Adrenal gland (tissue), 12 donors: ENCODE measurements around the gene CAMKMT. TPM values are rescaled to one million over a fixed set of nuclear protein-coding genes. Genes with fewer than 3 reads are reported as not detected.

Experiments used
- DNase-seq, 7 donors: peaks; one replicate each; pipeline ENCODE4 v3.0.0-alpha.2; 2019 to 2020
- H3K27ac ChIP-seq, 5 donors: fragments of 200-600 bp; sonication (generic) in 4 of 5; 1 replicate in 3 of 5; 2 replicates in 2 of 5; pipeline versions ENCODE4 v1.5.1 to v1.8.0; 2016 to 2020; ENCODE audit warnings: mild to moderate bottlenecking in 1 of 5
- H3K27me3 ChIP-seq: fragments of 200-600 bp; 2 replicates; pipeline ENCODE4 v1.8.0; 2021
- H3K36me3 ChIP-seq, 2 donors: fragments of 200-600 bp; replicated peaks in 1 of 2; 1 replicate in 1 of 2; 2 replicates in 1 of 2; pipeline versions ENCODE4 v1.5.1 to v1.8.0; 2018 to 2022
- H3K4me1 ChIP-seq, 2 donors: fragments of 200-600 bp; replicated peaks in 1 of 2; 1 replicate in 1 of 2; 2 replicates in 1 of 2; pipeline versions ENCODE4 v1.5.1 to v1.8.0; 2018 to 2021
- H3K4me3 ChIP-seq, 4 donors: fragments of 200-600 bp; sonication (generic) in 3 of 4; one replicate each; pipeline ENCODE4 v1.5.1; 2016 to 2018
- H3K9me3 ChIP-seq, 3 donors: fragments of 200-600 bp; sonication (generic) in 1 of 3; replicated peaks in 1 of 3; 1 replicate in 2 of 3; 2 replicates in 1 of 3; pipeline versions ENCODE4 v1.5.1 to v1.8.0; 2016 to 2021
- CTCF ChIP-seq, 6 experiments: fragments of 450-650 bp in 4 of 6; fragments of 200-600 bp in 2 of 6; sonication (generic) in 1 of 6; IDR thresholded peaks; 1 replicate in 5 of 6; 2 replicates in 1 of 6; pipeline versions ENCODE4 v1.5.1 to v1.8.0; 2016 to 2021; ENCODE audit warnings: antibody characterized with exemption in 6 of 6, mild to moderate bottlenecking in 2 of 6, moderate library complexity in 1 of 6
- POLR2A ChIP-seq, 2 donors: fragments of 450-650 bp; IDR thresholded peaks; one replicate each; pipeline ENCODE4 v1.6.1; 2017; ENCODE audit warnings: antibody characterized with exemption in 2 of 2, mild to moderate bottlenecking in 2 of 2, moderate library complexity in 1 of 2
- WGBS, 4 donors: extraction: QIAGEN DNeasy Blood & Tissue Kit in 2 of 4; methylation state at CpG; one replicate each; pipeline versions ENCODE4 v1.1.5 to v1.1.7; 2013 to 2017; 5-methylcytosine and 5-hydroxymethylcytosine counted together
- intact Hi-C, 2 donors: fragments of 100-400 bp; cut with DNase I; formaldehyde crosslinking; loops; one replicate each; pipeline versions ENCODE4 v1.14.1 to v1.15.0; 2022 to 2023
- polyA plus RNA-seq, 3 donors: library from polyadenylated mRNA; stranded (reverse); fragments of 200-250 nt in 2 of 3; fragments of 350-450 nt in 1 of 3; fragmentation: Illumina TruSeq in 1 of 3; extraction: RNeasy Lipid Tissue Mini Kit (QIAGEN cat#74804) in 1 of 3; gene quantifications; one replicate each; pipeline ENCODE4 v1.2.3, GENCODE V29; 2013 to 2014
- total RNA-seq, 9 donors: library from RNA; depleted of rRNA in 4 of 9; stranded (reverse); fragments of >200 nt in 4 of 9; fragments of 120-200 nt in 1 of 9; fragmentation: NEBNext Ultra II Directional in 1 of 9; extraction: Animal tissue kit (Norgen Biotek cat#: 25700) in 1 of 9; gene quantifications; one replicate each; pipeline versions ENCODE4 v1.1.0 to v1.2.4, GENCODE V29; 2013 to 2023
- donor health status: healthy with polysubstance abuse.
- donor health status: Bipolar disorder and iron deficiency.
- donor health status: DM: yes; HTN: yes; CAD: no.
- donor health status: DM: no; HTN: no; CAD: no.
- donor health status: DM: no; HTN: no; CAD: no.
- donor health status: DM: yes; HTN: yes; CAD: no.

CAMKMT gene
- total and polyA plus RNA-seq, 12 donors, result 2.6 to 14.0 (median 8.6) TPM

GRCh38 chr2:44713170-44713569 is 351.4 kb downstream of the CAMKMT start:
- WGBS, 4 donors, result 80 to 87% (median 85%) methylated on average over 3 of the region's 3 CpGs
- Histone ChIP-seq H3K4me3 (no peak overlapping the region), H3K4me1 (no peaks in the 10 kb centered on the region), H3K27me3 (no peaks in the 10 kb centered on the region), H3K36me3 (no peaks in the 10 kb centered on the region), H3K27ac (no peak overlapping the region), H3K9me3 (peaks cover 0 to 5% (median 0%) of the 10 kb centered on the region in 3 donors)
- intact Hi-C loops, result no loop called here
- TF ChIP-seq POLR2A (IDR thresholded peaks at IDR 0.05) (no peak), CTCF (IDR thresholded peaks at IDR 0.05) (no peak)
- no peak for DNase-seq

- no peaks in the 10 kb centered on the region for H3K27me3 ChIP-seq
- TF ChIP-seq CTCF (IDR thresholded peaks at IDR 0.05) (peak in 5 of 6 experiments; percentile 23 to 35 (median 27)), POLR2A (IDR thresholded peaks at IDR 0.05) (no peak)
- no peak overlapping the region for H3K4me3 ChIP-seq
- no peaks in the 10 kb centered on the region for H3K4me1 ChIP-seq
- no peaks in the 10 kb centered on the region for H3K9me3 ChIP-seq
- DNase-seq, result peak in 1 of 7 donors; percentile 1
- H3K36me3 ChIP-seq, result no peaks in the 10 kb centered on the region
- WGBS, 4 donors, result 87 to 89% (median 89%) methylated on average over 3 of the region's 3 CpGs
- H3K27ac ChIP-seq, result no peak overlapping the region
- intact Hi-C loops, result no loop called here
Measured at GRCh38 chr2:44715671-44716081, 353.9 kb downstream of the CAMKMT start.

DNA sequence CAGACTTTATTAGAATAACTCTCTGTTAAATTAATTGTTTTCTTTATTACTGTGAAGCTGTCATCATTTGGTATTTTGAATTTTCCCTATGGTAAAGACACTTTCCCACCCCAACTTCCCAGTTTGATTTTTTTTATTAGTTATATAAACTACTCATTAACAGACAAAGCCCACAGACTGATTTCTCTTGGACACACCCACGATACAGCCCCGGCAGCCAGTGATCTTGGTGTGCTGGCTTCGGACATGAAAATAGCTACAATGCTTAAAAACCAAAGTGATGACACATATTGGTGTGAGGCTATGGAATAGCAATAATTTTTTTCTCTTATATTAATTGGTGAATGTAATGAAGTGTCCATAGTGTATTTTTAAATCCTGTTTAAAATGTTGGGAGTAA is 354.4 kb downstream of the CAMKMT start:
- DNase-seq, result no peak
- TF ChIP-seq POLR2A (IDR thresholded peaks at IDR 0.05) (no peak), CTCF (IDR thresholded peaks at IDR 0.05) (no peak)
- Histone ChIP-seq H3K9me3 (no peaks in the 10 kb centered on the region), H3K4me1 (no peaks in the 10 kb centered on the region), H3K27ac (no peak overlapping the region), H3K27me3 (no peaks in the 10 kb centered on the region), H3K4me3 (no peak overlapping the region), H3K36me3 (no peaks in the 10 kb centered on the region)
- WGBS, 4 donors, result 95 to 100% (median 96%) methylated on average over 3 of the region's 3 CpGs
- intact Hi-C loops, result no loop called here

- Histone ChIP-seq H3K27me3 (no peaks in the 10 kb centered on the region), H3K4me1 (no peaks in the 10 kb centered on the region), H3K9me3 (no peaks in the 10 kb centered on the region), H3K4me3 (no peak overlapping the region), H3K27ac (no peak overlapping the region), H3K36me3 (no peaks in the 10 kb centered on the region)
- no peak for TF ChIP-seq CTCF (IDR thresholded peaks at IDR 0.05)
- TF ChIP-seq POLR2A (IDR thresholded peaks at IDR 0.05), result no peak
- WGBS, 4 donors, result 95 to 98% (median 95%) methylated on average over 3 of the region's 3 CpGs
- no peak for DNase-seq
- intact Hi-C loops, result no loop called here
Measured at GRCh38 chr2:44718431-44718830, 356.7 kb downstream of the CAMKMT start.
